D341Med (cell line): ENCODE measurements around the gene FADS3.
"Not testable (repeated sequence)": the region's sequence is repeated elsewhere in the genome, so short reads cannot be mapped to it uniquely, and the experiment has no call there.

Experiments used
- DNase-seq: peaks from one replicate; pipeline ENCODE4 v3.0.0; 2012; ENCODE audit warnings: low spot score

FADS3 gene

DNA sequence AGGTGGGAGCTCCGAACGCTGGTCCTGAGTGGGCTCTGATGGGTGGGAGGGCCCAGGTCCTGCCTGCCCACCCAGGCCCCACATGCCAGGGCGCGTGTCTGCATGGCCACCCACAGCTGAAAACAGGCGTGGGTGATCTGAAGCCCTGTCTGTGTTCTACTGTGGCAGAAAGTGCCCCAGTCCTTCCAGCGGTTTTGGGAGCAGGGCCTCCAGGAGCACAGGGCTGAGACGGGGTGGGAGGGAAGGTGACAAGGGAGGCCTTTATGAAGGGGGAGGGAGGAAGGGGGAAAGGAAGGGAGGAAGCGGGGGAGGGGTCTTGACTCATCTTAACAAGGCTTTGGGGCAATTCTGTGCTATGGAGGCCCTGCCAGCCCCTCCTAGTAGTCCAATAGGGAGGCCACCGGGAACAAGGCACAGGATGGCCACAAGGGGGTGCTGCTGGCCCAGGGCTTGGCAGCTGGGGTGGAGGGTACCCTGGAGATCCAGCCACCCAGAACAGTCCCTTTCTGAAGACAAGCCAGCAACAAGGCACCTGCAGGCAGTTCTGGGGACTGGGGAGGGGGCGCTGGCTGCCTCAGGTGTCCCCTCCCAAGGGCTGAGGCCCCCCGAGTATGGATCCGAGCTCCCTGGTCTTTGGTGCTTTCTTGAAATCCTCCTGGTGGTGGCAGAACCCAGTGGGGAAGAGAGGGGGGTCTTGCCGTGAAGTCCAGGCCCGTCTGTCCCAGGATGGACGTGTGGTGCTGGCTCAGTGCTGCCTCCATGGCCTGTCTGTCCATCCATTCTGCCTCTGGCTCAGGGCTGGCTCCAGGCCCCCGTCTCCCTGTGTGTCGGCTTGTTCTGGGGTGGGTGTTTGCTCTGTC lies 6.3 kb upstream of the FADS3 start:
- peak; percentile 89 for DNase-seq

DNA sequence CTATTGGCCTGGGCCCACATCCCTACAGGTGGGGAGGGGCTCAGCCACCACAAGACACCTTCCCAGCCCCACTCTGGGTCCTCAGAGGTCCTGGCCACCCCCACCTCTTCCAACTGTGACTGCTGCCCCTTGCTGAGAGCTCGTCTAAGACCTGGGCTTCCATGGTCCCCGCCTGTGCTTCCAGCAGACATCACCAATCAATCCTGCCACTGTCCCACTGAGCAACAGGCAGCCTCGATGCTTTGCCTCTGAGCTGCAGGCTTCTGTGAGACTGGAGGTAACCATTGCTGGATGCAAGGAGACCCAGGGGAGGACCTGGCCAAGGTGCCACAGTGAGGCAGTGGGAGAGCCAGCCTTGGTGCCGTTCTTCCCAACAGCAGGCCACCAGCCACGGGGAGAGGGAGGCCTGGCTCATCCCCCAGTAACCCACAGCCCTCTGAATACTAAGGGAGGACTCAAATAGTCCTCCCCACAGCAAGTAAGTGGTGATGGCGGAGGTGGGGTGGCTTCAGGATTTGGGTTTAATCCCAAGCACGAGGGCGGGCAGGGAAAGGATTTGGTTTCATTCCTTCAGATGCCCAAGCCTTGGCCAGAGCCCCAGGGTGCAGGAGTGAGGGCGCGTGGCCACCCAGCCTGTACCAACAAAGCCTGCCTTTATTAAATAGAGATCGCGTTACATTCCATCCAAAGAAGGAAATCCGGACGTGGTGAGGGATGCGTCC lies 5.5 kb upstream of the FADS3 start:
- DNase-seq, result no peak

DNA sequence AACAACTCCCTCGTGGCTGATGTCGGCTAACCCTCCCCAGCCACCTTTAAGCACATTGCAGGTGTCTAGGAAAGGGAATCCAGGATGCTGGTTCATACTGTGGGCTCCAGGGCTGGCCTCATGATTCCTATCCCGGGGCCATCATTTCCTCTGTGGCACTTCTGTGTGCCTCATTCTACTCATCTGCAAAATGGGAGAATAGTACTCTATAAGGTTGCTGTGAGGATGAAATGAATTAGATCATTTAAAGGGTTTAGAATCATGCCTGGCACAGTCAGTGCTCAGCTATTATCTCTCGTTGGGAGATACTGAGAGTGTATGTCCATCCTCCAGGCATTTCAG lies 4.3 kb upstream of the FADS3 start:
- no peak for DNase-seq

DNA sequence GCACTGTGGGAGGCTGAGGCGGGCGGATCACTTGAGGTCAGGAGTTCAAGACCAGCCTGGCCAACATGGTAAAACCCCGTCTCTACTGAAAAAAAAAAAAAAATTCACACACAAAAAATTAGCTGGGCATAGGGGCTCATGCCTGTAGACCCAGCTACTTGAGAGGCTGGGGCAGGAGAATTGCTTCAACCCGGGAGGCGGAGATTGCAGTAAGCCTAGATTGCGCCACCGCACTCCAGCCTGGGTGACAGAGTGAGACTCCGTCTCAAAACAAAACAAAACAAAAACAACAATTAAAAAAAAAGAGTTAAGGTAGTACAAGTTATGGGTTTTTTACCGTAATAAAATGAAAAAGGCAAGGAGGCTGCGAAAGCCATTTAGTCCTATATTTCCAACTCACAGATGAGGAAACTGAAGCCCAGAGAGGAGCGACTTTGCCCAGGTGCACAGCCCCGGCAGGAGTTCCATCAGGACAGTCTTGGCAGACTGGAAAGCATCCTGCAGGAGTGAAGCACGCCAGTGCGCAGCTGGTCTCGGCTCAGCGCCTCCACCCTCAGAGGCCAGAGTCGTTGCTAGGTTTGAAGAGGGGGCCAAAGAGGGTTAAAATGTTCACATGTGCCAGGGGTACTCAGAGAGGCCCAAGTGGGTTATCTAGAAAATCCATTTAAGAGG lies 3.8 kb upstream of the FADS3 start:
- DNase-seq, result no peak

DNA sequence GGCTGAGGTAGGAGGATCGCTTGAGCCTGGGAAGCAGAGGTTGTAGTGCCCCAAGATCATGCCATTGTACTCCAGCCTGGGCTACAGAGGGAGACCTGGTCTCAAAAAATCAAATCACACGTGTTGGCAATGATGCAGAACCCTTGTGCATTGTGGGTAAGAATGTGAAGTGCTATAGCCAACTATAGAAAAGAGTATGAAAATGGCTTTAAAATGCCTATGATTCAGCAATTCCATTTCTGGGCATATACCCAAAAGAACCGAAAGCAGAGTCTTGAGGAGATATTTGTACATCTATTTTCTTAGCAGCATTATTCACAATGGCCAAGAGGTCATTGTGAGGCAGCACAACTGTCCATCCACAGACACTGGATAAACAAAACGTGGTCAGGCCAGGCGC lies 2.6 kb upstream of the FADS3 start:
- no peak for DNase-seq

DNA sequence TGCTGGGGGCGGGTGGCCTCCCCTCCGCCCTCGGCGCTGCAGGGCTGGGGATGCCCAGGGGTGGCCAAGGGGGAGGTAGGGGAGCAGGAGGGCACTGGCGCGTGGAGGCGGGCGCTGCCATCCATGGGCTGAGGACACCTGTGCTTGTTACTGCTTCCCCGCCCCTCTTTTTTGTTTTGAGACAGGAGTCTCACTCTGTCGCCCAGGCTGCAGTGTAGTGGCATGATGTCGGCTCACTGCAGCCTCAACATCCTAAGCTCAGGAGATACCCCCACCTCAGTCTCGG lies 683 bp upstream of the FADS3 start:
- no peak for DNase-seq

DNA sequence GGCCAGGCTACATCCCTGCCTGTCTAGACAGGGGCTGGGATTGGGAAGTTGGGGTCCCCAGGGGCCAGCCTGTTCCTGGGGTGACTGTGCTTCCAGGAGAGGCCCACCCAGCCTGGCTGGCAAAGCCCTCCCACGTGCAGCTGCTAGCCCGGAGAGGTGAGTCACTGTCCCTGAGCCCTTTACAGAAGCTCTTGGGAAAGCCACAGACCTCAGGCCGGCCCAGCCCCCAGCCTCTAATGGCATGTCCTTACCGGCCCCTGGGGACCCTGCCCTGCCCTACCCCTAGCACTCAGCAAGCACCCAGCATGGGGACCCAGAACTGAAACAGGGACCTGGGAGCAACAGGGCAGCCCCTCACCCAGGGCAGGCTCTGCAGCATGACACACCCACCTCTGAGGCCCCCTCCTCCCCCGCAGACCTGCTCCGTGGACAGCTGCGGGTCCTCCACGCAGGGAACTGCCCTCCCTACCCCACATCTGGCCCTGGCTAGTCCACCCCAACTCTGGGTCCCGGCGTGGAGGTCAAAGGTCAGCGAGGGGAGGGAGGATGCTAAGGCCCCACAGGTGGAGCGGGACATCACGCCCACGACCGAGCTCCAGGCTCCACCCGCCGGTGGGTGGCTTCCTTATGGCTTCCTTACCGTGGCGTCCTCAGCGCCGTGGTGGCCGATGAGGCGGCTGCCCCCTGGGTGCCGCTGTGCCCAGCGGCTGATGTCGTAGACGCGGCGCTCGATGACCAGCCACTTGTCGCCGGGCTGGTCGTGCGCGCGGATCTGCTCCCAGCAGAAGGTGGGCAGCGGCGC lies 615 bp downstream of the FADS3 start:
- DNase-seq, result peak; percentile 60

DNA sequence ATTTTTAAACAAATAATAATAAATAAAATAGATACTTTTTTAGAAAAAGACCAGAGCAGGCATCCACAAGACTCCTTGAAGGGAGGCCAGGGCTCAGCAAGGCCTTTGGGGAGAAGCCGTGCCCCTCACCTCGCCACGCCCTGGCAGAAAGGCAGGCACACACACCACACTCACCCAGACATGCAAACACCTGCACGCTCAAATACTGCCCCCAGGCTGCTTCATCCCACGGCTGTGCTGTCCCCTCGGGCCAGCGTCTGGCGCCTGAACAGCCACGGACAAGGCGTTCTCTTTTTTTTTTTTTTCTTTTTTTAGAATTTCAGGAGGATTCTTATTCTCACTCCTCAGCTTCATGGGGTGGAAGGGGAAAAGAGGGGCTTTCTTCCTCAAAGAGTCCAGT lies 1.5 kb downstream of the FADS3 start:
- DNase-seq, result no peak

DNA sequence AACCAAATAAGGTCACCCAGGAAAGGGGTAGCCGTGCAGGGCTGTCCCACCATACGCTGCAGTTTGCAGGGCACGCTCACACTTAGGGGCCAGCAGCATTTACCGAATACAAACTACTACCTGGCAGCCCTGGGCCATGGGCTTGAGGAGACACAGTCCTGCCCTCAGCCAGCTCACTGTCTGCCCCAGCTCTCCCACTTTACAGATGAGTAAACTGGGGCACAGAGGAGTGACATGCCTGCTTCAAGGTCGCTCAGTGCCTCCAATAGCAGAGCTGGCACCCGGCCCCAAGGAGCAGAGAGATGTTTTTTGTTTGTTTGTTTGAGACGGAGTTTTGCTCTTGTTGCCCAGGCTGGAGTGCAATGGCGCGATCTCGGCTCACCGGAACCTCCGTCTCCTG lies 2.8 kb downstream of the FADS3 start:
- DNase-seq, result no peak

DNA sequence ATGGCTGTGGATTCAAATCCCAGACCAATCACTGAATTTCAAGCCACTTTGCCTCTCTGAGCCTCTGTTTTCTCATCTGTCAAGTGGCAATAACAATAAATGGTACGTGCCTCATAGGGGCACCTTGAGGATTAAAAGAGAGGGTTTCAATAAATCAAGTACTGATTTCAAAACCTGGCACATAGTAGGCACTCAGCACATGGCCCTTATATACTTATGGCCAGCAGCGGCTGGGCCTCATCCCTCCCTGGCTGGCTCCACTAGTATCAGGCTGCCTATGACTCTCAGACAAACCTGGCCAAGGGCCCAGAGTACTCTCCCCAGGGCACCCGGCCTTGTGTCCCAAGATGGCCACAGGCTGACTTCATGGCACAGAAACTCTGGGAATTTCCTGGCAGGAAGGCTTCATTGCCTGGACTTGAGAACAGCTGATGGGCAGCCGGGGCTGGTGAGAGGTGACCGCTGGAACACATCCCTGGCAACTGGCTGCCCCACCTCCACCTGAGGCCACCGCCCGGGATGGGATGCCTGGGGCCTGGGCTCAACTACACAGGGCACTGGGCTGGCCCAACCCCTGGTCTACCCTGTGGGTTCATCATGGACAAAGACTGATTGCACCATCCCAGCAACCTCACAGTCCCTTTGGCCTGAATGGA lies 3.4 kb downstream of the FADS3 start:
- DNase-seq, result no peak

DNA sequence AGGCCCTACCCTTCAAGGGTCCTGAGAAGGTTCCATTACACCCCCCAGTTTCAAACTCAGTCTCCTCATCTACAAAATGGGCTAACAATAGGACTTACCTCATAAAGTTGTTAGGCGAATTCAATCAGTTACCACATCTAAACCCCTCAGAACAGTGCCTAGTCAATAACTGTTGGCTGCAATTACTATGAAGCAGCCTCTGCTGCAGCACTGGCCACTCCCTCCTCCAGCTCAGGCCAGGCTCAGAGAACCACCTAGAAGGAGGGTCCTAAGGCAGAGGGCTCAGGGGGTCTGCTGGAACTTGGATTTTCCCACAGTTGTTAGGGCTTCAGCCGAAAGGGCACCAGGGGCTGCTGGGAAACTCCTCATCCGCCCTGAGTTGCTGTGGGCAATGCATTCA lies 4.7 kb downstream of the FADS3 start:
- no peak for DNase-seq

DNA sequence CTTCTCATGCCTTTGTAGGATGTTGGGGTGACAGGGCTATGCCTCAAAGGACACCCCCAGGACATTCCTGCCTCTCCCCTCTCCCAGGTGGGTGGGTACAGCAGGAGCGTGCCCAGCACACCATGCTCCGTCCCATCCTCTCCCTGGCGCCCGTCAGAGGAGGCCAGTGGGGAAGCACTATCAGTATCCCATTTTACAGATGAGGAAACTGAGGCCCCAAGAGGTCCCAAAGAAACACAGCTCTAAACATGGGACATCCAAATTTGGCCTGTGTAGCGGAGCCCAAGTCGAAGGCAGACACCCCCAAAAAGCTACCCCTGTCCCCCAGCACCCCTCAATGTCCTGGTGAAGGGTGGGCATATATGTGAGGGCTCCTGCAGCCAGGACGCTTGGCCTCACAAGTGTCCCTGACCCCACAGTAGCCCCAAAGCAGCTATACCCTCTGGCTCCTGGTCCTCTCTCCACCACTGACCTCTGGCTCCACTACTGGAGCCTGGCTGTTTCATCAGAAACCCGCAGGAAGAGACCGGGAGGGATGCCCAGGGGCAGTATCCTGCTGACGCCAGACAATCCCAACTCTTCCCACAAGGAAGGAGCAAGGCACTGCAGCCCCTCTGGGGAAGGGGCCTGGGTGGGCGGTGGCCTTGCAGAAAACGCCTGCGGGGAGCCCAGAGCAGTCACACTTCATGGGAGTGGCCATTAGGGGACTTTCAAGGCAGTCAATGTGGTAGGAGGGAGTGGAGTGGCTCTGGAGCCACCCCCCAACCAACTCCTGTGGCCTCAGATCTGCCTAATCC lies 5.4 kb downstream of the FADS3 start:
- DNase-seq, result no peak

DNA sequence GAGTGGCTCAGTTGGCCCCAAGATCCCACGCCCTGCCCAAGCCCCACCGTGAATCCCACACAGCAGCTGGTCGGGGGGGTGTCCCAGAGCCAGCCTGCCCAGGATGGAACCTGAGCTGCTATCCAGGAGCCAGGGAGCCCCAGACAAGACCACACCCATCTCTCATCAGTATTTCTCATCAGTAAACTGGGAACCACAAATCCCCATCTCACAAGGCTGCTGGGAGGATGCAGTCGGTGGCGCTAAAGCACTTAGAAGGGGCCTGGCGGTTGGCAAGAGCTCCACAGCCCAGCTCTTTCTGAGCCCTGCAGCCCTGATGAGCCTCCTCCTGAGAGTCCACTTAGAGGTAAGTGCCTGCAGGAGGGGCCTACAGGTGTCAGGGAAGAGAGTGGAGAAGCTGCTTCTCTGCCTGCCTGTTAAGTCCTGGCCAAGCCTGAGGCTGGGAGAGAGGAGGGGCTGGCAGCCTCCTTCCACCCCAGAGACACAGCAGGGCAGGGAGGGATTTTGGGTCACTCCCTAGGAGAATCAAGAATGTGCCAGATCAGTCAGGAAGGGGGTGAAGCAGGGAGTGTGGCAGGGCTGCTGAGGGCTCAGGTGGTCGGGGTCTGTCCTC lies 6.1 kb downstream of the FADS3 start:
- DNase-seq, result no peak

DNA sequence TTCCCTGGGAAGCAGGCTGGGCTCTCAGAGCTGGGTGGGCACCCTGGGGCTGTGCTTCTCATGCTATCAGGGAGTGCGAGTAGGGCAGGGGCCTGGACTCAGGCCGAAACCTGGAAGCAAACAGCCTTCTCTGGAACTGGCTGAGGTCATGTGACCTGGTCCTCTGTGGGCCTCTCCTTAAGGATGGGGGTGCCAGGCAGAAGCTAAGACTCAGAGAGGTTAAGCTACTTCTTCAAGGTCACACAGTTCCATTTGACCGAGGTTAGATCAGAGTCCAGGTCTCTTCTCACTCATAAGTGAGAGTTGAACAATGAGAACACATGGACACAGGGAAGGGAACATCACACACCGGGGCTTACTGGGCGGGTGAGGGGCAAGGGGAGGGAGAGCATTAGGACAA lies 7.4 kb downstream of the FADS3 start:
- no peak for DNase-seq

DNA sequence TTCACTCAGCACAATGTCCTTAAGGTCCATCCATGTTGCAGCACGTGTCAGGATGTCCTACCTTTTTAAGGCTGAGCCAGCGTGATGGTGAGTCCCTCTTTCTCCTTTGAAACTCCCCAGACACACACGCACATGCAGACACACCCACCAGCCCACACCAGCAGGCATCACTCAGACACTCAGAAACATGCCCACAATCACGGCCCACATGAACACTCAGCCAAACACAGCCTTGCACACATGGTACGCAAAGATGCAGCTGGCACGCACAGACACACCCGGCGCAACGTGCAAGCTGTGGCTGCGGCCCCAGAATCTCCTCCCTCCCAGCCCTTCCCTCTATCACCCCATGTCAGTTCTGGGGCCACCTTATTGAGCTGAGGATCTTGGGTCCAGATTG lies 8.0 kb downstream of the FADS3 start:
- DNase-seq, result no peak

DNA sequence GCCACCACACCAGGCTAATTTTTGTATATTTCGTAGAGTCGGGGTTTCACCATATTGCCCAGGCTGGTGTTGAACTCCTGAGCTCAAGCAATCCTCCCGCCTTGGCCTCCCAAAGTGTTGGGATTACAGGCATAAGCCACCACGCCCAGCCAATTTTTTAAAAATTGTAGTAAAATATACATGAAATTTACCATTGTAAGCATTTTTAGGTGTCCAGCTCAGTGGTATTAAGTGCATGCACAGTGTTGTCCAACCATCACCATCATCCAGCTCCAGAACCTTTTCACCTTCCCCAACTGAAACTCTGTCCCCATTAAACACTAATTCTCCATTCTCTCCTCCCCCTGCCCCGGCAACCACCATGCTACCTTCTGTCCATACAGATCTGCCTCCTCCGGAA lies 8.5 kb downstream of the FADS3 start:
- DNase-seq, result no peak

DNA sequence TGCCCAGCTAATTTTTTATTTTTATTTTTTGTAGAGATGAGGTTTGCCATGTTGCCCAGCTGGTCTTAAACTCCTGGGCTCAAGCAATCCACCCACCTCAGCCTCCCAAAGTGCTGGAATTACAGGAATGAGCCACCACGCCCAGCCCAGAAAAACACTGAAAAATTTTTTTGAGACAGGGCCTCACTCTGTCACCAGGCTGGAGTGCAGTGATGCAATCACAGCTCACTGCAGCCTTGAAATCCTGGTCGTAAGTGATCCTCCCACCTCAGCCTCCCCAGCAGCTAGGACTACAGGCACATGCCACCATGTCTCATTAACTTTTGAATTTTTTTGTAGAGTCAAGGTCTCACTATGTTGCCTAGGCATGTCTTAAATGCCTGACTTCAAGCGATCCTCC lies 9.1 kb downstream of the FADS3 start:
- DNase-seq, result not testable (repeated sequence)

DNA sequence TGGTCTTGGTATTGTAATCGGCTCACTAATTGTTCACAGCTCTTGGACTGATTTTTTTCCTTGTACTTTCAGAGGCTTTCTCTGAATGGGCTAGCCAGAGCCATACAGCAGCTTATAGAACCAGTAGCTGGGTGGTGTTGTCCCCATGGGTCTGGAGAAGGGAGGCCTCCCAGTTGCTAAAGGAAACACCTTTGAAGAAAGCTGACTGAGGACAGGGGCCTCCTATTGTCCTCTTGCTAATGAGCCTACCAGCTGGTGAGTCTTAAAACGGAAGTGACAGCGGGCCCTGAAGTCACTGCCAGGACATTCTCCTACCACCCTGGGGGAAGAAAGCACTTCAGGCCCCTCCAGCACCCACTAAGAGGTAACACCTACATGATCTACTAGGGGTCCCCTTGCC lies 9.9 kb downstream of the FADS3 start:
- DNase-seq, result no peak

DNA sequence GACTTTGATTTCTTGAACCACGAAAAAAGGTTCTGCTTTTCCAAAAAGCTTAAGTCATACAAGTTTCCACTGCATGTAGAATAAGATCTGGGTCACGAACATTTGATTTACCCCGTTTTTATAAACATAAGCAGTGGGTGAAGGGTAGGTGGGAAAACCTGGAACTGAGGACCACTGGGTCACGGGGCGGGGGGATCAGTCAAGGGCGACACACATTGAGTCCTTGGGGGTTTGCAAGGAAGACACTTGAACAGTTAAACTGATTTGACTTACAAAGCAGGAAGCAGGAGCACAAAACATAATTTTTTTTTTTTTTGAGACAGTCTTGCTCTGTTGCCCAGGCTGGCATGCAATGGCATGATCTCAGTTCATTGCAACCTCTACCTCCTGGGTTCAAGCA lies 10.9 kb downstream of the FADS3 start:
- no peak for DNase-seq

DNA sequence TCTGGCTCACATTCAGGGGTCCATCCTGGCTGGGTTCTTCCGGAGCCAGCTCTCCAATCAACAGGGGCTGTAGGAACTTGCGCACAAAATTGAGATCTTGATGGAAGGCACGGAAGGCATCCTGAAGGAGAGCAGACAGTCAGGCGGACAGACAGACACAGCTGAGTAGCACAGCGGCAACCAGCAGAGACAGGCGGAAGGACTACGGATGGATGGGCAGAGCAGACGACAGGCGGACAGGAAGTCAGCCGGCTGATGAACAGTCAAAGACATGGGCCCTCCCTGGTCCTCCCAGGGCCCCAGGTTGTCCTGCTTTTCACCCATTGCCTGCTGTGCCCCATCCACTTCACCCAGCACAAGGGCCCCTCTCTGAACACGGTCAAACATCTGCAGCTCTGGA lies 11.3 kb downstream of the FADS3 start:
- DNase-seq, result no peak

DNA sequence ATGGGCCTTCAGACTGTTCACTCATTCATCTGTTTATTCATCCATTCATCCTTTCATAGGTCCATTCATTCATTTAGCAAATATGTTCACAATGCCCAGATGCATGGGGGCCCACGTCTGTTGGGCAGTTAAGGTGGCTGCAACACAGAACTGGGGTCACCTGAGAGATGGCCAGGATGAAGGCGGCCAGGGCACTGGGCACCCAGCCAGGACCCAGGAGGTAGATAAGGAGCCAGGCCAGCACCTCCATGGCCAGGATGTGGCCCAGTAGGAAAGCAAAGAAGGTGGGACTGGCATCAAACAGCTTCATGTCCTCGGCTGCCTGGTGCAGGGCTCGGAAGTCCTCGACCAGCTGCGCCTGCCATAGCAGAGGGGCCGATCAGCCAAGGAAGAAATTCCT lies 12.2 kb downstream of the FADS3 start:
- no peak for DNase-seq
